C4-2B (cell line): Measurements from ENCODE around the gene NFE2L2.

Experiments used
- CTCF ChIP-seq: fragments of 450-650 bp; conservative IDR thresholded peaks from 2 replicates; pipeline ENCODE4 v1.5.1; 2017; ENCODE audit warnings: mild to moderate bottlenecking
- ZFX ChIP-seq: fragments of 450-650 bp; IDR thresholded peaks from 2 replicates; pipeline ENCODE4 v1.6.1; 2017

GRCh38 chr2:177242121-177242987 is 22.2 kb downstream of the NFE2L2 start:
- TF ChIP-seq CTCF (no peak), ZFX (no peak)
